Caco-2 (cell line): ENCODE results near the gene DDX39B. TPM values are rescaled to one million over a fixed set of nuclear protein-coding genes. Genes with fewer than 3 reads are reported as not detected.

Experiments
- BruUV-seq: library from RNA; stranded (reverse); fragments of 400-500 nt; replicated peaks from 2 replicates; lab custom pipeline; 2021; lab: Mats Ljungman, UMichigan
- CTCF ChIA-PET: fragments of 300-600 bp; sonication (Branson Sonifier 250); formaldehyde crosslinking; loops from one replicate; lab custom pipeline; 2022; ENCODE audit warnings: antibody characterized with exemption; lab: Charles Lee
- POLR2A ChIA-PET: fragments of 300-600 bp; sonication (Branson Sonifier 250); formaldehyde crosslinking; loops from one replicate; lab custom pipeline; 2022; ENCODE audit warnings: antibody characterized with exemption; lab: Charles Lee
- DNase-seq, 2 experiments: peaks; one replicate each; pipeline versions ENCODE4 v3.0.0 to v3.0.0-alpha.2; 2020 to 2022
- H3K27me3 ChIP-seq: replicated peaks from 2 replicates; pipeline ENCODE4 v1.6.0; 2011; ENCODE audit warnings: low read length; ENCODE audit not compliant: control insufficient read depth, insufficient read depth
- H3K36me3 ChIP-seq: 2 replicates; pipeline ENCODE4 v1.5.1; 2011; ENCODE audit warnings: low read length; ENCODE audit not compliant: control insufficient read depth, insufficient read depth
- H3K4me1 ChIP-seq: fragments of 250-450 bp; sonication (Bioruptor Pico); 2 replicates; pipeline ENCODE4 v1.5.1; 2020; ENCODE audit warnings: mild to moderate bottlenecking
- H3K4me3 ChIP-seq: 2 replicates; pipeline ENCODE4 v1.5.1; 2011; ENCODE audit warnings: low read depth, mild to moderate bottlenecking, control low read depth, low read length
- H3K9me3 ChIP-seq: fragments of 250-450 bp; sonication (Bioruptor Pico); 2 replicates; pipeline ENCODE4 v1.5.1; 2020; ENCODE audit warnings: mild to moderate bottlenecking, moderate library complexity
- H3K27ac Mint-ChIP-seq: one replicate; pipeline ENCODE4 v1.8.0; 2022; ENCODE audit warnings: mixed read lengths; ENCODE audit not compliant: unreplicated experiment
- H3K27me3 Mint-ChIP-seq: one replicate; pipeline ENCODE4 v1.8.0; 2022; ENCODE audit warnings: mixed read lengths; ENCODE audit not compliant: insufficient read depth, unreplicated experiment
- H3K36me3 Mint-ChIP-seq: one replicate; pipeline ENCODE4 v1.8.0; 2022; ENCODE audit warnings: mild to moderate bottlenecking, mixed read lengths; ENCODE audit not compliant: insufficient read depth, unreplicated experiment
- H3K4me1 Mint-ChIP-seq: one replicate; pipeline ENCODE4 v1.8.0; 2022; ENCODE audit warnings: low read depth, mixed read lengths; ENCODE audit not compliant: unreplicated experiment
- H3K4me3 Mint-ChIP-seq: one replicate; pipeline ENCODE4 v1.8.0; 2022; ENCODE audit warnings: mild to moderate bottlenecking, moderate library complexity, mixed read lengths; ENCODE audit not compliant: unreplicated experiment
- H3K9me3 Mint-ChIP-seq: one replicate; pipeline ENCODE4 v1.8.0; 2022; ENCODE audit warnings: mixed read lengths; ENCODE audit not compliant: unreplicated experiment
- CTCF ChIP-seq, 2 experiments: fragments of 200-600 bp in 1 of 2; IDR thresholded peaks; 1 replicate in 1 of 2; 2 replicates in 1 of 2; pipeline versions ENCODE4 v1.5.1 to v1.8.0; 2011 to 2022; ENCODE audit warnings: antibody characterized with exemption in 1 of 2, control low read depth in 1 of 2, inconsistent platforms in 1 of 2, low read depth in 1 of 2, low read length in 1 of 2, mild to moderate bottlenecking in 1 of 2, moderate library complexity in 1 of 2; ENCODE audit not compliant: insufficient read depth in 1 of 2, severe bottlenecking in 1 of 2, unreplicated experiment in 1 of 2
- intact Hi-C: fragments of 100-400 bp; cut with micrococcal nuclease; formaldehyde crosslinking; loops from one replicate; pipeline ENCODE4 v1.10.0; 2022; ENCODE audit not compliant: unreplicated experiment
- total RNA-seq: library from RNA; stranded (reverse); gene quantifications from 2 replicates; pipeline ENCODE4 v1.2.3, GENCODE V29; 2022

DDX39B gene
- total RNA-seq, 1 experiment from 2014 or later, result 416 TPM

GRCh38 chr6:31546958-31547726 lies 5.3 kb upstream of the DDX39B start, which contains the start of gene NFKBIL1:
Gene NFKBIL1, plus strand, starts transcription at chr6:31547608. Its CDS starts 87 bp downstream, at chr6:31547695.
- no TSS peak for BruUV-seq
- peaks cover 6% of the 10 kb centered on the region for H3K4me1 ChIP-seq
- peak within 1 kb of the TSS; percentile 44 for H3K4me3 ChIP-seq
- H3K36me3 ChIP-seq, result no peaks in the 10 kb centered on the region
- intact Hi-C loops, result loop anchor here (1.0 to 5.0 kb wide), 8 partner anchors 27 to 190 kb away; partner anchors contain the start of genes APOM, CLIC1, CSNK2B and LY6G5B
- H3K27me3 ChIP-seq, result no peaks in the 10 kb centered on the region
- H3K36me3 Mint-ChIP-seq, result peaks cover 35% of the 10 kb centered on the region
- peak; percentile 91 to 93 for DNase-seq
- peaks cover 12% of the 10 kb centered on the region for H3K4me1 Mint-ChIP-seq
- H3K27me3 Mint-ChIP-seq, result no peaks in the 10 kb centered on the region
- H3K4me3 Mint-ChIP-seq, result peak within 1 kb of the TSS; percentile 87
- H3K9me3 Mint-ChIP-seq, result no peaks in the 10 kb centered on the region
- peak within 1 kb of the TSS; percentile 64 for H3K27ac Mint-ChIP-seq
- no peaks in the 10 kb centered on the region for H3K9me3 ChIP-seq
- TF ChIP-seq CTCF (IDR thresholded peaks at IDR 0.05; ENCODE audit: insufficient read depth in 1 of 2, low read depth in 1 of 2, low read length in 1 of 2, severe bottlenecking in 1 of 2, unreplicated experiment in 1 of 2), result no peak
- ChIA-PET CTCF (interaction anchor here (0.6 to 2.7 kb wide), 11 partner anchors 27 to 1094 kb away, joined by 3 to 20 read pairs (median 4); partner anchors contain the start of genes APOM and TNF), POLR2A (interaction anchor here (0.6 to 0.7 kb wide), 5 partner anchors 24 to 640 kb away, joined by 3 to 6 read pairs (median 3); partner anchors contain the start of gene LSM2)

- intact Hi-C loops, result loop anchor here (1.0 to 5.0 kb wide), 7 partner anchors 38 to 191 kb away; partner anchors contain the start of genes APOM, CLIC1, CSNK2B and LY6G5B
- no peaks in the 10 kb centered on the region for H3K9me3 Mint-ChIP-seq
- no peaks in the 10 kb centered on the region for H3K36me3 ChIP-seq
- no TSS peak for BruUV-seq
- CTCF ChIA-PET, result interaction anchor here (0.6 to 2.7 kb wide), 8 partner anchors 28 to 1093 kb away, joined by 3 to 20 read pairs (median 4); partner anchors contain the start of gene APOM
- POLR2A ChIA-PET, result no interaction called here
- DNase-seq, result peak; percentile 93 to 94
- TF ChIP-seq CTCF (IDR thresholded peaks at IDR 0.05; ENCODE audit: insufficient read depth in 1 of 2, low read depth in 1 of 2, low read length in 1 of 2, severe bottlenecking in 1 of 2, unreplicated experiment in 1 of 2), result peak; percentile 93 to 98
- peak within 1 kb of the TSS; percentile 87 for H3K4me3 Mint-ChIP-seq
- H3K9me3 ChIP-seq, result no peaks in the 10 kb centered on the region
- H3K27ac Mint-ChIP-seq, result peak within 1 kb of the TSS; percentile 64
- no peaks in the 10 kb centered on the region for H3K27me3 ChIP-seq
- H3K27me3 Mint-ChIP-seq, result no peaks in the 10 kb centered on the region
- H3K4me3 ChIP-seq, result peak within 1 kb of the TSS; percentile 44
- H3K4me1 ChIP-seq, result peaks cover 6% of the 10 kb centered on the region
- peaks cover 12% of the 10 kb centered on the region for H3K4me1 Mint-ChIP-seq
- H3K36me3 Mint-ChIP-seq, result peaks cover 35% of the 10 kb centered on the region
Measured at GRCh38 chr6:31546339-31546957, 4.6 kb upstream of the DDX39B start, which contains the start of gene ATP6V1G2. Gene ATP6V1G2, minus strand, starts transcription at chr6:31546608. Its CDS starts 49 bp downstream, at chr6:31546559.

- H3K4me1 Mint-ChIP-seq, result peaks cover 15% of the 10 kb centered on the region
- peaks cover 6% of the 10 kb centered on the region for H3K4me1 ChIP-seq
- H3K4me3 Mint-ChIP-seq, result no peak overlapping the region
Measured at GRCh38 chr6:31545291-31545690, 3.5 kb upstream of the DDX39B start.

More at GRCh38 chr6:31545291-31545690, 3.5 kb upstream of the DDX39B start:
- intact Hi-C loops, result loop anchor here (5.0 kb wide), 2 partner anchors 122 to 192 kb away; partner anchors contain the start of genes CLIC1, CSNK2B and LY6G5B
- Histone ChIP-seq H3K27me3 (no peaks in the 10 kb centered on the region), H3K4me3 (no peak overlapping the region), H3K36me3 (no peaks in the 10 kb centered on the region), H3K9me3 (no peaks in the 10 kb centered on the region)
- no peak for DNase-seq
- H3K9me3 Mint-ChIP-seq, result no peaks in the 10 kb centered on the region
- no peak for TF ChIP-seq CTCF (IDR thresholded peaks at IDR 0.05; ENCODE audit: insufficient read depth in 1 of 2, low read depth in 1 of 2, low read length in 1 of 2, severe bottlenecking in 1 of 2, unreplicated experiment in 1 of 2)
- CTCF ChIA-PET, result interaction anchor here (2.7 kb wide), 1 partner anchor 53 kb away, joined by 20 read pairs; no protein-coding TSS in a partner anchor
- POLR2A ChIA-PET, result no interaction called here
- BruUV-seq, result no TSS peak
- H3K27me3 Mint-ChIP-seq, result no peaks in the 10 kb centered on the region
- peaks cover 38% of the 10 kb centered on the region for H3K36me3 Mint-ChIP-seq
- no peak overlapping the region for H3K27ac Mint-ChIP-seq
